HEK293T (cell line): Measurements from ENCODE around the gene VSIR.

Source experiments
- ARNT ChIP-seq: fragments of 450-650 bp; IDR thresholded peaks from 2 replicates; pipeline ENCODE4 v1.6.1; 2017; ENCODE audit warnings: mild to moderate bottlenecking
- CTBP1 ChIP-seq: fragments of 450-650 bp; IDR thresholded peaks from 2 replicates; pipeline ENCODE4 v1.6.1; 2016; ENCODE audit warnings: borderline replicate concordance
- FOXA1 ChIP-seq: fragments of 450-650 bp; IDR thresholded peaks from 2 replicates; pipeline ENCODE4 v1.6.1; 2016; ENCODE audit warnings: mild to moderate bottlenecking
- FOXK2 ChIP-seq: fragments of 450-650 bp; IDR thresholded peaks from 2 replicates; pipeline ENCODE4 v1.6.1; 2016; ENCODE audit warnings: mild to moderate bottlenecking
- FOXM1 ChIP-seq: fragments of 450-650 bp; IDR thresholded peaks from 2 replicates; pipeline ENCODE4 v1.6.1; 2017; ENCODE audit warnings: mild to moderate bottlenecking, borderline replicate concordance
- HDGF ChIP-seq: fragments of 450-650 bp; IDR thresholded peaks from 2 replicates; pipeline ENCODE4 v1.6.1; 2017; ENCODE audit warnings: antibody characterized with exemption, borderline replicate concordance
- LEF1 ChIP-seq: fragments of 450-650 bp; IDR thresholded peaks from 2 replicates; pipeline ENCODE4 v1.6.1; 2017; ENCODE audit warnings: mild to moderate bottlenecking, borderline replicate concordance
- SP1 ChIP-seq: fragments of 450-650 bp; IDR thresholded peaks from 2 replicates; pipeline ENCODE4 v1.6.1; 2017

GRCh38 chr10:71701496-71702132 lies 71.7 kb downstream of the VSIR start:
- no peak for TF ChIP-seq FOXK2
- no peak for TF ChIP-seq LEF1
- TF ChIP-seq FOXA1, result no peak
- TF ChIP-seq HDGF, result no peak
- no peak for TF ChIP-seq FOXM1
- TF ChIP-seq CTBP1, result no peak
- TF ChIP-seq SP1, result no peak
- TF ChIP-seq ARNT, result no peak
